Prostate gland (tissue), 2 donors: ENCODE results near the gene LPAR2.

Source experiments
- POLR2A ChIP-seq: fragments of 450-650 bp; IDR thresholded peaks from one replicate; pipeline ENCODE4 v1.6.1; 2016; ENCODE audit warnings: antibody characterized with exemption, mild to moderate bottlenecking
- POLR2AphosphoS5 ChIP-seq: sonication (generic); formaldehyde crosslinking; IDR thresholded peaks from one replicate; pipeline ENCODE4 v1.6.1; 2017; ENCODE audit warnings: antibody characterized with exemption
- TF ChIP-seq, protein P1 (sequence below), 4 experiments: fragments of 200-600 bp in 2 of 4; fragments of 450-650 bp in 2 of 4; sonication (generic) in 2 of 4; IDR thresholded peaks; 1 replicate in 3 of 4; 2 replicates in 1 of 4; pipeline ENCODE4 v1.5.1; 2016 to 2019; ENCODE audit warnings: antibody characterized with exemption in 4 of 4, mild to moderate bottlenecking in 2 of 4, moderate library complexity in 2 of 4

DNA sequence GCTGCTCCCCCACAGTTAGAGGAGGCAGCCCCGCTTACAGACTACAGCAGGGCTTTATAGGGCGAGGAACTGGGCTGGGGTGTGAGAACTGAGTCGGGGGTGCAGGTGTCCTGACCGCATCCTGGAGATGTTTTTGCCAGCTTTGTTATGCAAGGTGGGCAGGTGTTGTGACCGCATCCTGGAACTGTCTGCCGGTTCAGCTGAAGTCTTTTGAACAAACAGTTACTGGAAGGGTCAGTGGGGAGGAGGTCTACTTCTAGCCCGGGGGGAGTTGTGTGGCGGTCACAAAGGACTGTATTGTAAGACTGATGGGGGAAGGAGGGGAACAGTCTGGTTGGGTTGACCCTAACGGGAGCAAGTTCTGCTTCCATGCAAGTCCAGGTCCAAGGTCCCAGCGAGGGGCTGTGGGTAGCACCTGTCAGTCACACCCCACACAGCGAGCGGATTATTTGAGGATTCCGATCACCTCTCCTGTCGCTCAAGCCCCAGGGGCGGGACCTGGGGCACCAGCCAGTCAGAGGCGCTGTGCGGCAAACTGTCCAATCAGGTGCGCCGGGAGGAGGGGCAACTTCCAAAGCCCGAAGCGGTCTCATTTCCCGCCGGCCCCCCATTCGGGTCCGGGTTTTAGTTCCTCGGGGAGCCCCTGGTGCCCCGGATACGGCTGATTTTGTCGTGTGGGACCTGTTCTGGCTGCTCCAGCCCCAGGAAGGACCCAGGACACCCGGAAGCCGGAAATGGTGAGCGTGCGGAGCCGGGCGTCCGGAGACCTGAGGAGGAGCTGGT, 40.4 kb upstream of the LPAR2 start, which contains the start of gene ZNF101:
- TF ChIP-seq, protein P1, sequence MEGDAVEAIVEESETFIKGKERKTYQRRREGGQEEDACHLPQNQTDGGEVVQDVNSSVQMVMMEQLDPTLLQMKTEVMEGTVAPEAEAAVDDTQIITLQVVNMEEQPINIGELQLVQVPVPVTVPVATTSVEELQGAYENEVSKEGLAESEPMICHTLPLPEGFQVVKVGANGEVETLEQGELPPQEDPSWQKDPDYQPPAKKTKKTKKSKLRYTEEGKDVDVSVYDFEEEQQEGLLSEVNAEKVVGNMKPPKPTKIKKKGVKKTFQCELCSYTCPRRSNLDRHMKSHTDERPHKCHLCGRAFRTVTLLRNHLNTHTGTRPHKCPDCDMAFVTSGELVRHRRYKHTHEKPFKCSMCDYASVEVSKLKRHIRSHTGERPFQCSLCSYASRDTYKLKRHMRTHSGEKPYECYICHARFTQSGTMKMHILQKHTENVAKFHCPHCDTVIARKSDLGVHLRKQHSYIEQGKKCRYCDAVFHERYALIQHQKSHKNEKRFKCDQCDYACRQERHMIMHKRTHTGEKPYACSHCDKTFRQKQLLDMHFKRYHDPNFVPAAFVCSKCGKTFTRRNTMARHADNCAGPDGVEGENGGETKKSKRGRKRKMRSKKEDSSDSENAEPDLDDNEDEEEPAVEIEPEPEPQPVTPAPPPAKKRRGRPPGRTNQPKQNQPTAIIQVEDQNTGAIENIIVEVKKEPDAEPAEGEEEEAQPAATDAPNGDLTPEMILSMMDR (IDR thresholded peaks at IDR 0.05): no peak
- TF ChIP-seq POLR2A (peak; percentile 56), POLR2AphosphoS5 (peak; percentile 84)
